ENCODE results near the gene WSCD2.

WSCD2 gene

GRCh38 chr12:108121728-108122471 lies 7.2 kb upstream of the WSCD2 start:
- Histone ChIP-seq H3K27ac (ENCODE audit: low read depth, low read length) (no peak overlapping the region), H3K4me1 (ENCODE audit: control insufficient read depth, insufficient read depth, low read length) (peaks cover 4% of the 10 kb centered on the region), H3K27me3 (ENCODE audit: control insufficient read depth, insufficient read depth, low read length) (no peaks in the 10 kb centered on the region)

GRCh38 chr12:108122644-108123043 lies 6.4 kb upstream of the WSCD2 start:
- Histone ChIP-seq H3K27me3 (ENCODE audit: control insufficient read depth, insufficient read depth, low read length) (no peaks in the 10 kb centered on the region), H3K27ac (ENCODE audit: low read depth, low read length) (no peak overlapping the region), H3K9ac (ENCODE audit: low read length) (no peak overlapping the region), H3K4me1 (ENCODE audit: control insufficient read depth, insufficient read depth, low read length) (peaks cover 6% of the 10 kb centered on the region), H3K36me3 (ENCODE audit: control insufficient read depth, insufficient read depth, low read length) (no peaks in the 10 kb centered on the region), H3K4me3 (ENCODE audit: low read length) (no peak overlapping the region)

More at GRCh38 chr12:108121728-108122471, 7.2 kb upstream of the WSCD2 start:
- Histone ChIP-seq H3K36me3 (ENCODE audit: control insufficient read depth, insufficient read depth, low read length) (no peaks in the 10 kb centered on the region), H3K4me3 (ENCODE audit: low read length) (no peak overlapping the region), H3K9ac (ENCODE audit: low read length) (no peak overlapping the region)

GRCh38 chr12:108123402-108123801 lies 5.7 kb upstream of the WSCD2 start:
- no peak overlapping the region for H3K9ac ChIP-seq (ENCODE audit: low read length)
- H3K27me3 ChIP-seq (ENCODE audit: control insufficient read depth, insufficient read depth, low read length) = no peaks in the 10 kb centered on the region
- no peak overlapping the region for H3K27ac ChIP-seq (ENCODE audit: low read depth, low read length)

GRCh38 chr12:108125073-108125472 lies 4.0 kb upstream of the WSCD2 start:
- H3K36me3 ChIP-seq (ENCODE audit: control insufficient read depth, insufficient read depth, low read length) = no peaks in the 10 kb centered on the region
- no peaks in the 10 kb centered on the region for H3K27me3 ChIP-seq (ENCODE audit: control insufficient read depth, insufficient read depth, low read length)
- no peak overlapping the region for H3K4me3 ChIP-seq (ENCODE audit: low read length)
- H3K9ac ChIP-seq (ENCODE audit: low read length) = no peak overlapping the region
- peaks cover 14% of the 10 kb centered on the region for H3K4me1 ChIP-seq (ENCODE audit: control insufficient read depth, insufficient read depth, low read length)
- H3K27ac ChIP-seq (ENCODE audit: low read depth, low read length) = no peak overlapping the region

More at GRCh38 chr12:108123402-108123801, 5.7 kb upstream of the WSCD2 start:
- Histone ChIP-seq H3K4me1 (ENCODE audit: control insufficient read depth, insufficient read depth, low read length) (peaks cover 10% of the 10 kb centered on the region), H3K4me3 (ENCODE audit: low read length) (no peak overlapping the region), H3K36me3 (ENCODE audit: control insufficient read depth, insufficient read depth, low read length) (no peaks in the 10 kb centered on the region)

- H3K4me3 ChIP-seq (ENCODE audit: low read length) = no peak overlapping the region
- no peaks in the 10 kb centered on the region for H3K27me3 ChIP-seq (ENCODE audit: control insufficient read depth, insufficient read depth, low read length)
These were observed 2.9 kb upstream of the WSCD2 start for GRCh38 chr12:108126212-108126611.

GRCh38 chr12:108126990-108127501 lies 2.0 kb upstream of the WSCD2 start:
- Histone ChIP-seq H3K36me3 (ENCODE audit: control insufficient read depth, insufficient read depth, low read length) (no peaks in the 10 kb centered on the region), H3K4me3 (ENCODE audit: low read length) (no peak overlapping the region), H3K27ac (ENCODE audit: low read depth, low read length) (peak overlapping the region; percentile 62), H3K27me3 (ENCODE audit: control insufficient read depth, insufficient read depth, low read length) (no peaks in the 10 kb centered on the region), H3K9ac (ENCODE audit: low read length) (no peak overlapping the region), H3K4me1 (ENCODE audit: control insufficient read depth, insufficient read depth, low read length) (peaks cover 17% of the 10 kb centered on the region)

More at GRCh38 chr12:108126212-108126611, 2.9 kb upstream of the WSCD2 start:
- no peak overlapping the region for H3K27ac ChIP-seq (ENCODE audit: low read depth, low read length)
- H3K4me1 ChIP-seq (ENCODE audit: control insufficient read depth, insufficient read depth, low read length) = peaks cover 17% of the 10 kb centered on the region
- no peak overlapping the region for H3K9ac ChIP-seq (ENCODE audit: low read length)
- H3K36me3 ChIP-seq (ENCODE audit: control insufficient read depth, insufficient read depth, low read length) = no peaks in the 10 kb centered on the region

- Histone ChIP-seq H3K9ac (ENCODE audit: low read length) (no peak overlapping the region), H3K27me3 (ENCODE audit: control insufficient read depth, insufficient read depth, low read length) (no peaks in the 10 kb centered on the region), H3K36me3 (ENCODE audit: control insufficient read depth, insufficient read depth, low read length) (no peaks in the 10 kb centered on the region), H3K4me1 (ENCODE audit: control insufficient read depth, insufficient read depth, low read length) (peaks cover 17% of the 10 kb centered on the region), H3K4me3 (ENCODE audit: low read length) (no peak overlapping the region), H3K27ac (ENCODE audit: low read depth, low read length) (no peak overlapping the region)
These were observed 1.4 kb upstream of the WSCD2 start for GRCh38 chr12:108127654-108128053.

- Histone ChIP-seq H3K4me1 (ENCODE audit: control insufficient read depth, insufficient read depth, low read length) (peaks cover 17% of the 10 kb centered on the region), H3K36me3 (ENCODE audit: control insufficient read depth, insufficient read depth, low read length) (no peaks in the 10 kb centered on the region), H3K27ac (ENCODE audit: low read depth, low read length) (no peak overlapping the region), H3K9ac (ENCODE audit: low read length) (no peak overlapping the region), H3K27me3 (ENCODE audit: control insufficient read depth, insufficient read depth, low read length) (no peaks in the 10 kb centered on the region), H3K4me3 (ENCODE audit: low read length) (peak overlapping the region; percentile 45)
These were observed 669 bp upstream of the WSCD2 start for GRCh38 chr12:108128221-108129016.

- peaks cover 17% of the 10 kb centered on the region for H3K4me1 ChIP-seq (ENCODE audit: control insufficient read depth, insufficient read depth, low read length)
- no peak overlapping the region for H3K9ac ChIP-seq (ENCODE audit: low read length)
- H3K27ac ChIP-seq (ENCODE audit: low read depth, low read length) = no peak overlapping the region
- no peak overlapping the region for H3K4me3 ChIP-seq (ENCODE audit: low read length)
- no peaks in the 10 kb centered on the region for H3K36me3 ChIP-seq (ENCODE audit: control insufficient read depth, insufficient read depth, low read length)
- no peaks in the 10 kb centered on the region for H3K27me3 ChIP-seq (ENCODE audit: control insufficient read depth, insufficient read depth, low read length)
These were observed 1.9 kb downstream of the WSCD2 start for GRCh38 chr12:108131035-108131434.

- Histone ChIP-seq H3K4me1 (ENCODE audit: control insufficient read depth, insufficient read depth, low read length) (peaks cover 16% of the 10 kb centered on the region), H3K27me3 (ENCODE audit: control insufficient read depth, insufficient read depth, low read length) (no peaks in the 10 kb centered on the region), H3K36me3 (ENCODE audit: control insufficient read depth, insufficient read depth, low read length) (no peaks in the 10 kb centered on the region), H3K4me3 (ENCODE audit: low read length) (no peak overlapping the region), H3K27ac (ENCODE audit: low read depth, low read length) (no peak overlapping the region), H3K9ac (ENCODE audit: low read length) (no peak overlapping the region)
These were observed 2.6 kb downstream of the WSCD2 start for GRCh38 chr12:108131657-108132126.

- Histone ChIP-seq H3K4me3 (ENCODE audit: low read length) (no peak overlapping the region), H3K9ac (ENCODE audit: low read length) (no peak overlapping the region), H3K36me3 (ENCODE audit: control insufficient read depth, insufficient read depth, low read length) (no peaks in the 10 kb centered on the region), H3K4me1 (ENCODE audit: control insufficient read depth, insufficient read depth, low read length) (peaks cover 8% of the 10 kb centered on the region), H3K27ac (ENCODE audit: low read depth, low read length) (no peak overlapping the region), H3K27me3 (ENCODE audit: control insufficient read depth, insufficient read depth, low read length) (no peaks in the 10 kb centered on the region)
These were observed 4.4 kb downstream of the WSCD2 start for GRCh38 chr12:108133482-108133881.

GRCh38 chr12:108134744-108135143 lies 5.7 kb downstream of the WSCD2 start:
- H3K27ac ChIP-seq (ENCODE audit: low read depth, low read length) = no peak overlapping the region

More at GRCh38 chr12:108134744-108135143, 5.7 kb downstream of the WSCD2 start:
- Histone ChIP-seq H3K36me3 (ENCODE audit: control insufficient read depth, insufficient read depth, low read length) (no peaks in the 10 kb centered on the region), H3K27me3 (ENCODE audit: control insufficient read depth, insufficient read depth, low read length) (no peaks in the 10 kb centered on the region), H3K4me3 (ENCODE audit: low read length) (no peak overlapping the region), H3K4me1 (ENCODE audit: control insufficient read depth, insufficient read depth, low read length) (peaks cover 3% of the 10 kb centered on the region), H3K9ac (ENCODE audit: low read length) (no peak overlapping the region)

Data from rectal smooth muscle tissue (tissue), 1 donor.